Embryonic facial prominence (tissue), 1 donor: ENCODE data around the gene HLA-DOB.

Experiments
- DNase-seq: peaks from one replicate; pipeline ENCODE4 v3.0.0-alpha.2; 2016; ENCODE audit errors: extremely low spot score

HLA-DOB gene

GRCh38 chr6:32843979-32844838 lies 27.4 kb upstream of the HLA-DOB start, which contains the start of gene PSMB8:
TSS of gene PSMB8 (minus strand) at chr6:32844047. CDS start at chr6:32843996, 51 bp downstream.
- DNase-seq, result peak; percentile 77

- DNase-seq, result no peak
Measured at GRCh38 chr6:32843331-32843978, 26.7 kb upstream of the HLA-DOB start.

DNA sequence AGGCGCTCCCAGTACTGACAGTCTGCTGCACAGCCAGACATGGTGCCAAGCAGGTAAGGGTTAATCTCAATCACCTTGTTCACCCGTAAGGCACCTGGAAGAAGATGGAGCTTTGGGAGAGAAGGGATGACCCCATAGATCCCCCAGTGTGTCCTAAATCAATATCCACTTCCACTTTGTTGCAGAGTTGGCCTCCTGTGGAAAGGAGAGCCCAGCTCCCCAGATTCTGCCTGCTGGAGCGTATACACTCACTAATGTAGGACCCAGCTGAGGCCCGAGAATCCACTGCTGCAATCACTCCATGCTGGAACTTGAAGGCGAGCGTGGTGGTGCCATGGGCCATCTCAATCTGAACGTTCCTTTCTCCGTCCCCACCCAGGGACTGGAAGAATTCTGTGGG lies 25.9 kb upstream of the HLA-DOB start:
- no peak for DNase-seq

GRCh38 chr6:32842021-32842650 lies 25.3 kb upstream of the HLA-DOB start:
- no peak for DNase-seq

DNA sequence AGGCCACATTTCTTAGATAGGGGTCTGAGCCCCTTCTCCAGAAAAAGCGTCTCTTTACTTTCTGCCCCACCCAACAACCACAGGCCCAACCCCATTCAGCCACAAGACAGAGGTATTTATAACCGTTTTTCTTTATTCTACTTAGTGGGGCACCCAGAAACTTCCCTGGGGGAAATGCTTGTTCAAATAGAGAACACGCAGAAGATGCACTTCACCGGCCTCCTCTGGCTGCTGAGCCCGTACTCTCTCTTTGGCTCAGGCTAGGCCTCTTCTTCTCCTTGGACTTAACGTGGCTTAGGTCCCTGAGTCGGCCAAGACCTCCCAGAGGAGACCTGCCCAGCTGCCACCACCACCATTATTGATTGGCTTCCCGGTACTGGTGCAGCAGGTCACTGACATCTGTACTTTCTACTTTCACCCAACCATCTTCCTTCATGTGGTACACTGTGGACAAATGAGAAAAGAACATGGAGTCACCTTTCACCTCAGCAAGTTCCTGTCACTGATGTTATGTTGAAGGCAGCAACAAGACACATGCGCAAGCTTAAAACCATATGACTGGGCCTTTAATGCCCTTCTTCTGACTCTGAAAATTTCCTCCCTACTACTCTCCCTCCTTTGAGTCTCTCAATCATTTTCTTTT lies 23.9 kb upstream of the HLA-DOB start:
- DNase-seq, result no peak

GRCh38 chr6:32839356-32839755 lies 22.6 kb upstream of the HLA-DOB start:
- no peak for DNase-seq

DNA sequence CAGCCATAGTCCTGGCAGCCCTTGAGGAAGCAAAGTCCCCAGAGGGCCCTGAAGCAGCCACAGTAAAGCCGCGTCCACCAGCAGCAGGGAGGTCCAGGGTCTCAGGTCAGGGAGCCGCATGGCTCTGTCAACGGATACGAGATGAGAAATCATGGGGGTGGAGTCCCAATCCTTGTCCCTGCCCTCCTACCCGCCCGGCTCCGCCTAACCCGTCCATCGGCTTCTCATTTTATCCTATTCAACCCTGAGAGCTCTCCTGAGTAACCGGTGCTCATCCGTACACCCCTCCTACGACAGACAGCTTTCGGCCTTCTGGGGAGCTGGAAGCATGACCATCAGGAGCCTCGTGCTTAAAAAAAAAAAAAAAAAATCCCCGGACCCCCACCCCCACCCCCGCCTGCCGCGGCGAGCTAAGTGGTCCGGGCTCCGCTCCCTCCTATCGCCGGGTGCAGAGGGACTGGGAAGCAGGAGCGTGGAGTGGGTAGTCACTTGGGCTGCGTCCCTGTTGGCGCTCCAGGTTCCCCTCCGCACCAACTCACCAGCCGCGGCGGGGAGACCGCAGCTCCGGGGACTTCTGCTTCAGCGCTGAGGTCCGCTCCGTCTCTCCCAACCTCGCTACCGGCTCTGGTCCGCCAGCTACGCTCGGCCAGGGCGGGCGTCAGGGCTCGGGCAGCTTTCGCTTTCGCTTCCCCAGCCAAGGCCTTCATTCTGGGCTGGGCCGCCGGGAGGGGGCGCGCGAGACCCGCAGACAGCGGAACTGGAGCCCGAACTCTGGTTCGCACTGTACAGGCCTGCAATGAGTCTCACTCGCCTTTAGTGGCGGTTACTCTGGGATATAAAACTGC lies 21.5 kb upstream of the HLA-DOB start, which contains the start of gene TAP2:
Gene TAP2 (minus strand): TSS at position 626 of the 845 bp plus-strand sequence. CDS start 506 bp downstream, at position 120.
- peak; percentile 72 for DNase-seq

DNA sequence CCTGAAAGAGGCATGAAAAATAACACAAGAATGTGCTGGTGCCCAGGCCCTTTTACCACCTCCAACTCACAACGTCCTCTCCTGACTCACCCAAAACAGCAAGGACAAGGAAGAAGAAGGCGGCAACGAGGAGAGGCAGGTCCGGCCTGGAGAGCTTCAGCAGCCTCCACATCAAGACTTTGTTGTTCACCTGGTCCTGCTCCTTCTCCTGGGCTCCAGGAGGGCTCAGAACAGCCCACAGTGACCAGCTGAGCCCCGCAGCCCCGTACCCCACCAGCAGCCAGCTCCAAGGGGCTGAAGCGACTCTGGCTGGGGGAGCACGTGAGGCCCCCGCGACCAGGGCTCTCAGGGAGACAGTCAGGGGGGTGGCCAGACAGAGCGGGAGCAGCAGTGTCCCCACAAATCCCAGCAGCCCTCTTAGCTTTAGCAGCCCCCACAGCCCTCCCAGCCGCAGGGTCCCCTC lies 20.9 kb upstream of the HLA-DOB start:
- DNase-seq, result no peak

- no peak for DNase-seq
Measured at GRCh38 chr6:32836873-32837272, 20.1 kb upstream of the HLA-DOB start.

GRCh38 chr6:32835167-32835893 lies 18.5 kb upstream of the HLA-DOB start:
- no peak for DNase-seq

DNA sequence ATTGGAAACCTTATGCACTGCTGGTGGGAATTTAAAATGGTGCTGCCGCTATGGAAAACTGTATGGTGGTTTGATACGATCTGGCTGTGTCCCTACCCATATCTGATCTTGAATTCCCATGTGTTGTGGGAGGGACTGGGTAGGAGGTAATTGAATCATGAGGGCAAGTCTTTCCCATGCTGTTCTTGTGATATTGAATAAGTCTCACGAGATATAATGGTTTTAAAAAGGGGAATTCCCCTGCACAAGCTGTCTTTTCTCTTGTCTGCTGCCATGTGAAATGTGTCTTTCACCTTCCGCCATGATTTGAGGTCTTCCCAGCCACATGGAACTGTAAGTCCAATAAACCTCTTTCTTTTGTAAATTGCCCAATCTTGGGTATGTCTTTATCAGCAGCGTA lies 16.9 kb upstream of the HLA-DOB start:
- DNase-seq, result no peak

DNA sequence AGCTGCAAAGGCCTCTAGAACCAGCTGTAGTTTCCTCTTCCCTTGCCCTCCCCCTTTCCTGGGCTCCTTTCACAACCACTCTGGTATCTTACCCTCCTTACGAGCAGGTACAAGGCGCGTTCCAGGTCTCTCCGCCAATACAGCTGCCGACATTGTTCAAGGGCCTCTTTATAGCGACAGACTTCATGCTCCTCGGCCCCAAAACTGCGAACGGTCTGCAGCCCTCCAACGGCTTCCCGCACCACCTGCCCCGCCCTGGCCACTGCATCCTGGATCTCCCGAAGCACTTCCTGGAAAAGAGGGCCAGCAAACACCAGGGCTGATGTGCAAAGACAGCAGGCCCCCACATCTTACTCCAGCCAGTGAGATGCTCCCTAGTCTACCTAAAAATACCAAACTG lies 15.7 kb upstream of the HLA-DOB start:
- DNase-seq, result no peak

- DNase-seq, result no peak
Measured at GRCh38 chr6:32830936-32831335, 14.1 kb upstream of the HLA-DOB start.

DNA sequence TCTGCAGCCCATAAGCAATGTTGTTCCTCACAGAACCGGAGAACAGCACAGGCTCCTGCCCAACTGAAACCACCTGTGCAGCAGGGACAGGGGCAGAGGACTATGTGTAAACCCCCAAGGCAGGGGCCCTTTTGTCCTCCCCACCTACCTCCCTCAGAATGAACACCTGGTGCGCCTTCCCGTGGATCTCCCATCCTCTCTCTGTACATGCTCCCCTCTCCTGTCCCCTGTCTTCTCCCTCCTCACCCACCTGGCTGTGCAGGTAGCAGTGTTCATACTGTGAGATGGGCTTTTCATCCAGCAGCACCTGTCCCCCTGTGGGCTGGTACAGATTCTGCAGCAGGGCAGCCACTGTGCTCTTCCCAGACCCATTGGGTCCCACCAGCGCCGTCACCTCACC lies 13.2 kb upstream of the HLA-DOB start:
- no peak for DNase-seq

GRCh38 chr6:32829495-32829894 lies 12.7 kb upstream of the HLA-DOB start:
- no peak for DNase-seq

DNA sequence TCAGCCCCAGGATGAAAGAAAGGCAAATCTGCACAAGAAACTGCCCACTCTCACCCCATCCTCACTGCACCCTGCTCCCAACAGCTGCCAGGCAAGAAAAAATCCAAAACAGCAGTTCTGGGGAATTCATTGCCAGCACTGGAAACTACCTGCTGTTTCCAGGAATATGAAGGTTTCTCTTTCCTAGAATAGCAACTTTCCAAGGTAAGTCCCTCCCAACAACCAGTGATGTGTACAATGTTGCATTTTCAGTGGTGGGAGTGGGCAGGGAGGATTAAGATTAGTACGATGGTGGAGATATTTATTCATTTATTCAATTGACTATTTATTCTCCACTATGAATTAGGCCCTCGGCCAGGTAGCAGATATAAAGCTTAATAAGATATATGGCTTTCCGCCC lies 10.2 kb upstream of the HLA-DOB start:
- no peak for DNase-seq

GRCh38 chr6:32825966-32826365 lies 9.2 kb upstream of the HLA-DOB start:
- no peak for DNase-seq

- DNase-seq, result no peak
Measured at GRCh38 chr6:32819729-32820128, 2.9 kb upstream of the HLA-DOB start.

DNA sequence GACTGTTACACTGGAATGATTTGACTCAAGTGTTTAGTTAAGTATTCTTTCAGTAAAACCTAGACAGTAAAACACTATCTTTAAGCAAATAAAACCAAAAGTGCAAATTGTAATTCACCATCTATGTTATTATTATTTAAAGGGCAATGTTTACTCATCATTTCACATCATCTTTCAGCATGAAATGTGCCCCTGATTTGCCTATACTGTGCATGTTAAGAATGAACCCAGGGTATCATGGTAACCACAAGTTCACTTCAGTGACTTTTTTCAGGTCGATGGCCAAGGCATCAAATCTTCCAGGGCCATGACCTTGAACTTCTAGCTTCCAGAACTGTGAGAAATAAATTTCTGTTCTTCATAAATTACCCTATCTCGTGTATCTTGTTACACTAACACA lies 2.1 kb upstream of the HLA-DOB start:
- no peak for DNase-seq

DNA sequence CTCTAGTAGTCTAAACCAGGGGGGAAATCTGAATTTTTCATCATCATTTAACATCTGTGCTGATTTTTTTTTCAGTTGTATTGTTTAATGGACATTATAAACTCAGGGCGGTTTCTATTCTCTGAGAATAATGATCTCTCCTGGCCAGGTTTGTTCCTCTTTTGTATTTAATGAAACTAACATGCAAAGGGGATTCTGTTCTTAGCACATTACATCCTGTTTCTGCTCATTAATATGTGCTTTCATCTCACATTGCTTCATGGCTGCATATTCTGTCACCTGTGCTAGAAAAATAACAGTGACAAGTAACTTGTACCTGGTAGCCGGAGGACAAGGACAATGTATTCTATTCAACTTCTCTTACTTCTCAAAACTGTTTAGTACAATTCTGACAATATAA lies 806 bp downstream of the HLA-DOB start:
- DNase-seq, result no peak
